SK-N-SH treated with all-trans-retinoic acid at 6 μM for 48 hours (cell line): Measurements from ENCODE around the gene SYNE1.

ENCODE experiments used
- ATAC-seq: fragments of 200-7000 bp; cut with Tn5 transposase; 3 replicates; pipeline ENCODE4 v1.9.1; 2020; ENCODE audit warnings: mild to moderate bottlenecking, moderate library complexity
- BACH2 ChIP-seq: fragments of 250-450 bp; sonication (Bioruptor Pico); IDR thresholded peaks from 2 replicates; pipeline ENCODE4 v1.9.0; 2021; ENCODE audit warnings: mild to moderate bottlenecking, borderline replicate concordance
- CREB5 ChIP-seq: fragments of 250-450 bp; sonication (Bioruptor Pico); IDR thresholded peaks from 2 replicates; pipeline ENCODE4 v1.5.1; 2020; ENCODE audit warnings: low read depth, mild to moderate bottlenecking, moderate library complexity
- CSDC2 ChIP-seq: fragments of 250-450 bp; sonication (Bioruptor Pico); IDR thresholded peaks from 2 replicates; pipeline ENCODE4 v1.5.0; 2020; ENCODE audit warnings: mild to moderate bottlenecking, moderate library complexity
- CSRNP3 ChIP-seq: fragments of 250-450 bp; sonication (Bioruptor Pico); IDR thresholded peaks from 2 replicates; pipeline ENCODE4 v1.5.1; 2021; ENCODE audit warnings: mild to moderate bottlenecking, moderate library complexity
- ESRRG ChIP-seq: fragments of 250-450 bp; sonication (Bioruptor Pico); IDR thresholded peaks from 2 replicates; pipeline ENCODE4 v1.6.1; 2021; ENCODE audit warnings: mild to moderate bottlenecking
- GLIS3 ChIP-seq: fragments of 250-450 bp; sonication (Bioruptor Pico); IDR thresholded peaks from 2 replicates; pipeline ENCODE4 v1.5.0; 2020; ENCODE audit warnings: mild to moderate bottlenecking, moderate library complexity
- ISL1 ChIP-seq: fragments of 250-450 bp; sonication (Bioruptor Pico); IDR thresholded peaks from 2 replicates; pipeline ENCODE4 v2.1.2; 2022; ENCODE audit warnings: mild to moderate bottlenecking, moderate library complexity
- OSR1 ChIP-seq: fragments of 250-450 bp; sonication (Bioruptor Pico); IDR thresholded peaks from 2 replicates; pipeline ENCODE4 v1.8.0; 2022; ENCODE audit warnings: moderate library complexity, mild to moderate bottlenecking, inconsistent platforms
- PATZ1 ChIP-seq: fragments of 250-450 bp; sonication (Bioruptor Pico); IDR thresholded peaks from 2 replicates; pipeline ENCODE4 v1.8.0; 2020; ENCODE audit warnings: mild to moderate bottlenecking, moderate library complexity, borderline replicate concordance
- POU6F1 ChIP-seq: fragments of 250-450 bp; sonication (Bioruptor Pico); IDR thresholded peaks from 2 replicates; pipeline ENCODE4 v1.8.0; 2021; ENCODE audit warnings: low read depth, mild to moderate bottlenecking, moderate library complexity, borderline replicate concordance
- PPARA ChIP-seq: fragments of 250-450 bp; sonication (Bioruptor Pico); IDR thresholded peaks from 2 replicates; pipeline ENCODE4 v1.5.0; 2020; ENCODE audit warnings: mild to moderate bottlenecking, borderline replicate concordance
- RARB ChIP-seq: fragments of 250-450 bp; sonication (Bioruptor Pico); IDR thresholded peaks from 2 replicates; pipeline ENCODE4 v1.8.0; 2021; ENCODE audit warnings: mild to moderate bottlenecking, moderate library complexity
- TOX ChIP-seq: fragments of 250-450 bp; sonication (Bioruptor Pico); IDR thresholded peaks from 2 replicates; pipeline ENCODE4 v1.8.0; 2021; ENCODE audit warnings: mild to moderate bottlenecking, moderate library complexity, borderline replicate concordance
- TSHZ2 ChIP-seq: fragments of 250-450 bp; sonication (Bioruptor Pico); IDR thresholded peaks from 2 replicates; pipeline ENCODE4 v1.5.0; 2020; ENCODE audit warnings: mild to moderate bottlenecking, moderate library complexity
- ZC3H10 ChIP-seq: fragments of 250-450 bp; sonication (Bioruptor Pico); IDR thresholded peaks from 2 replicates; pipeline ENCODE4 v1.5.1; 2021; ENCODE audit warnings: mild to moderate bottlenecking, moderate library complexity
- ZFP3 ChIP-seq: fragments of 250-450 bp; sonication (Bioruptor Pico); IDR thresholded peaks from 2 replicates; pipeline ENCODE4 v1.5.0; 2020; ENCODE audit warnings: mild to moderate bottlenecking, moderate library complexity
- ZFP30 ChIP-seq: fragments of 450-650 bp; formaldehyde crosslinking; IDR thresholded peaks from 2 replicates; pipeline ENCODE4 v1.5.0; 2022; ENCODE audit warnings: mild to moderate bottlenecking, moderate library complexity
- ZNF565 ChIP-seq: fragments of 450-650 bp; formaldehyde crosslinking; conservative IDR thresholded peaks from 2 replicates; pipeline ENCODE4 v1.5.0; 2020; ENCODE audit warnings: low read depth, mild to moderate bottlenecking, moderate library complexity
- ZNF70 ChIP-seq: fragments of 450-650 bp; formaldehyde crosslinking; IDR thresholded peaks from 2 replicates; pipeline ENCODE4 v1.5.0; 2020; ENCODE audit warnings: mild to moderate bottlenecking, moderate library complexity
- ZNF8 ChIP-seq: fragments of 450-650 bp; formaldehyde crosslinking; IDR thresholded peaks from 2 replicates; pipeline ENCODE4 v1.5.0; 2020; ENCODE audit warnings: mild to moderate bottlenecking, moderate library complexity

SYNE1 gene

GRCh38 chr6:152229330-152229729, 407.8 kb downstream of the SYNE1 start:
- ATAC-seq, result no peak
- TF ChIP-seq GLIS3 (CRISPR knock-in tag), result no peak
- no peak for TF ChIP-seq PATZ1 (CRISPR knock-in tag)
- no peak for TF ChIP-seq CREB5 (CRISPR knock-in tag)
- no peak for TF ChIP-seq BACH2 (CRISPR knock-in tag)
- TF ChIP-seq ZFP30, result no peak
- TF ChIP-seq, all 23 proteins: peak for 0

- no peak for ATAC-seq
- TF ChIP-seq ESRRG (CRISPR knock-in tag) (no peak), CSDC2 (no peak), CREB5 (CRISPR knock-in tag) (no peak), CSRNP3 (CRISPR knock-in tag) (no peak), TOX (CRISPR knock-in tag) (no peak), ZNF565 (CRISPR knock-in tag) (no peak), PATZ1 (CRISPR knock-in tag) (no peak), PPARA (CRISPR knock-in tag) (no peak), ZC3H10 (CRISPR knock-in tag) (no peak), POU6F1 (CRISPR knock-in tag) (no peak), GLIS3 (CRISPR knock-in tag) (no peak), ZNF8 (no peak), ZFP3 (CRISPR knock-in tag) (no peak), ZFP30 (no peak), TSHZ2 (CRISPR knock-in tag) (no peak), RARB (CRISPR knock-in tag) (no peak), OSR1 (CRISPR knock-in tag) (no peak), ZNF70 (CRISPR knock-in tag) (no peak), BACH2 (CRISPR knock-in tag) (no peak), ISL1 (CRISPR knock-in tag) (no peak)
Measured at GRCh38 chr6:152226119-152226518, 411.0 kb downstream of the SYNE1 start.
